Right lobe of liver (tissue), 4 donors: ENCODE measurements around the gene ENTPD1.
"Not testable (repeated sequence)": the region's sequence is repeated elsewhere in the genome, so short reads cannot be mapped to it uniquely, and the experiment has no call there.

Experiments used
- POLR2A ChIP-seq: fragments of 450-650 bp; IDR thresholded peaks from one replicate; pipeline ENCODE4 v1.6.1; 2017; ENCODE audit warnings: antibody characterized with exemption, mild to moderate bottlenecking
- TF ChIP-seq, protein P1 (sequence below), 4 donors: fragments of 200-600 bp in 3 of 4; fragments of 450-650 bp in 1 of 4; IDR thresholded peaks; one replicate each; pipeline versions ENCODE4 v1.5.1 to v1.8.0; 2016 to 2022; ENCODE audit warnings: antibody characterized with exemption in 4 of 4, mild to moderate bottlenecking in 2 of 4
- donor health status: DM: no; HTN: no; CAD: no.
- donor health status: DM: no; HTN: no; CAD: no.
- donor health status: DM: no; HTN: yes; CAD: no.

- TF ChIP-seq, protein P1, sequence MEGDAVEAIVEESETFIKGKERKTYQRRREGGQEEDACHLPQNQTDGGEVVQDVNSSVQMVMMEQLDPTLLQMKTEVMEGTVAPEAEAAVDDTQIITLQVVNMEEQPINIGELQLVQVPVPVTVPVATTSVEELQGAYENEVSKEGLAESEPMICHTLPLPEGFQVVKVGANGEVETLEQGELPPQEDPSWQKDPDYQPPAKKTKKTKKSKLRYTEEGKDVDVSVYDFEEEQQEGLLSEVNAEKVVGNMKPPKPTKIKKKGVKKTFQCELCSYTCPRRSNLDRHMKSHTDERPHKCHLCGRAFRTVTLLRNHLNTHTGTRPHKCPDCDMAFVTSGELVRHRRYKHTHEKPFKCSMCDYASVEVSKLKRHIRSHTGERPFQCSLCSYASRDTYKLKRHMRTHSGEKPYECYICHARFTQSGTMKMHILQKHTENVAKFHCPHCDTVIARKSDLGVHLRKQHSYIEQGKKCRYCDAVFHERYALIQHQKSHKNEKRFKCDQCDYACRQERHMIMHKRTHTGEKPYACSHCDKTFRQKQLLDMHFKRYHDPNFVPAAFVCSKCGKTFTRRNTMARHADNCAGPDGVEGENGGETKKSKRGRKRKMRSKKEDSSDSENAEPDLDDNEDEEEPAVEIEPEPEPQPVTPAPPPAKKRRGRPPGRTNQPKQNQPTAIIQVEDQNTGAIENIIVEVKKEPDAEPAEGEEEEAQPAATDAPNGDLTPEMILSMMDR (IDR thresholded peaks at IDR 0.05): not testable (repeated sequence)
- not testable (repeated sequence) for TF ChIP-seq POLR2A
Observed at GRCh38 chr10:95722496-95722895, 33.5 kb upstream of the ENTPD1 start.
